ENCODE results near the gene FCHO2.

The FCHO2 gene

GRCh38 chr5:73115399-73116051, 159.7 kb downstream of the FCHO2 start:
- FAIRE-seq, result no peak

- FAIRE-seq, result no peak
These were observed 160.7 kb downstream of the FCHO2 start for GRCh38 chr5:73116506-73116905.

- no peak for FAIRE-seq
These were observed 161.4 kb downstream of the FCHO2 start for GRCh38 chr5:73117088-73117740.

- no peak for FAIRE-seq
These were observed 162.6 kb downstream of the FCHO2 start for GRCh38 chr5:73118391-73118973.

DNA sequence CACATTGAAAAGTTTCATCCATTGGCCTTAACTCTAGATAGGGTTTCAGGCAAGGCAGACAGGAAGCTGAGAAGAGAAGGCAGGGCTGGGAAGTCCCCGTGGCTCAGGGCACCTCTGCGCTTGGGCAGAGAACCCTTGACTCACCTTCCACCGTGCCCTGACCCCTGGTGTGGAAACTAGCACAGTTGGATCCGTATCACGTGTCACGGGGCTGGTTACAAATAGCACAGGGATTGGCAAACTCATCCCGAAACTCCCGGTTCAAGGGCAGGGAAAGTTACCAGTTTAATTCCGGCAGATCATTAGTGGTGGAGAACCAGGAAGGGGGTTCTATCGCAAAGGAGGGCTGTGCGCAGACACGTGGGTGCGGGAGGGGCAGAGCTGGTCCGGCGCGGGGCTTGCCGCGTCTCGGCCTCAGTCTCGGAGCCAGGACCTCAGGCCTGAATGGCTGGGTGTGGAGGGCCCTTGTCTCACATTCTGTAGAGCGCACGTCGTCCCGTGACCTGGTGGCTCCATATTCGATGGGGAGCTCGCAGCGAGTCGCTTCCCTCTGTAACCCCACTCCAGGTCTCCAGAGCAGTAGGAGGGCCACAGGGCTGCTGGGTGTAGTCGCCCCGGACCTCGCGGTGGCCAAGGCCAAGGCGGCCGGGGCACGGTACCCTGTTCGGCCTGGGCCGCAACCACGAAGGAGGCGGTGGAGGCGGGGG, 163.8 kb downstream of the FCHO2 start:
- no peak for FAIRE-seq

- no peak for FAIRE-seq
These were observed 164.6 kb downstream of the FCHO2 start, which contains the start of gene TMEM171 for GRCh38 chr5:73120222-73121118. Gene TMEM171, plus strand, starts transcription at chr5:73120575. Its CDS starts 2,799 bp downstream, at chr5:73123374.

GRCh38 chr5:73121119-73121463, 165.2 kb downstream of the FCHO2 start:
- no peak for FAIRE-seq

- no peak for FAIRE-seq
These were observed 167.3 kb downstream of the FCHO2 start for GRCh38 chr5:73122875-73123810.

DNA sequence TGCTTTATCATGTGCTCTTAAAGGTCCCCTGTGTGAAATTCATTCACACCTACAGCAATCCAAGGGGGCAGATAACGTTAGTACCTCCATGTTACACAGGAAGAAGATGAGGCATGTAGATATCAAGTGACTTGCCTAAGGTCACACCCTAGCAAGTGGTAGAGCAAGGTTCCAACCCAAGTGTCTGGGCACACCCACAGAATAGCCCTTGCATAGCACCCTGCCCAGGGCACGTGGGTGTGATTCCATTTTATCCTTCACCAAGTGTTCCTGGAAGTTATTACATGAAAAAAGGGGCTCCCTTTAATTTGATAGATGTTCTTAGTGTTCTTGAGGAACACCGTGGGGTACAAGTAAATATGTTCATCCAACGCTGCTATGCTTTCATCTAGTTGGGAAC, 169.4 kb downstream of the FCHO2 start:
- no peak for FAIRE-seq

DNA sequence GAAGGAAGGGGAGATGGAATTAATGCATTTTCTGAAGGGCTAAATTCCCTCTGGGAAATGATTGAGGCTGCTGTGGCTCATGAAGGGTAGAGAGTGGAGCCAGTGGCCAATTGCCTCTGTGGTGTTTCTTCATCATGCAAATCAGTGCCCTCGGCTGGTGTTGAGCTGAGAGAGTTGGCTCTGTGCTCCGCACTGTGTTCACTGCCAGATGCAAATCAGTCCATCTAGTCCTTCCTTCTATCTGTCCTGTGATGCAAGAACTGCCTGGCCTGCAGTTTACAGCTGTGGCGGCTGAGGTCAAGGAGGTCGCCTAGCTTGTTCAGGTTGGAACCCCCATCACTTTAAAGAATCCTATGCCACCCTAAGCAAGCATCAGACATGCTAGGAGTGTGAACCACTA, 170.5 kb downstream of the FCHO2 start:
- FAIRE-seq, result no peak

DNA sequence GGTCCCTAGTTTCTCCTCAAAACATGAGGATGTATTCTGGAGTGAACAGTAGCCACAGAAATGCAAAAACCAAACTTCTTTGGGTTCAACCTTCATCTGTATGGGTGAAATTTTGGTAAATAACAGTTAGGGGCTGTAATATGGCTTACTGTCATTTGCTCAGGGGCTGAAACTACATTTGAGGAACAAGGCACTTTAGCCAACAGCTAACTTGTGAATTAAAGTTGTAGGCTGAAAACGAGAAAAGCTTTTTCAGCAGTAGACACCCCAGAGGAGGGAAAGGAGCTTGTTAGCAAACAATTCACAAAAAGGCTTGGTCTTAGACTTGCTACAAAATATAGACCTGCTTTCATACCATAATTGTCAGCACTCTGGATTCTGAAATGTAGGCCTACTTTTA, 171.1 kb downstream of the FCHO2 start:
- no peak for FAIRE-seq

DNA sequence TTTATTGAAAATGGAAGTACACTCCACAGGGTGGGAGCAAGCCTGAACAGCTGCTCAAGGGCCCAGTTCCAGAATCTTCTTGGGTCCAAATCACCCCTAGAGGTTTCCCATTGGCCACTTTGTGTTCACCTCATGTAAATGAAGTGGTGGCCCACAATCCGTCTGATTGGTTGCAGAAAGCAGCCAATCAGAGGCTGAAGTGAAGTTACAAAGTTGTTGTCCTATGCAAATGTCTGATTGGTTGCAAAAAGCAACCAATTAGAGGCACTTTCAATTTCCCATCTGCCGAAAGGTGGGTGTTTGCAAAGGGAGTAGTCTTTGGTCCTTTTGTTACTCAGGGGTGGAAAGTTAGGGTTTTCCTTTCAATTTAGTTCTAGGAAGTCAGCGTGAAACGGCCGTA, 173.3 kb downstream of the FCHO2 start:
- no peak for FAIRE-seq

- FAIRE-seq, result no peak
These were observed 175.0 kb downstream of the FCHO2 start for GRCh38 chr5:73130811-73131210.

DNA sequence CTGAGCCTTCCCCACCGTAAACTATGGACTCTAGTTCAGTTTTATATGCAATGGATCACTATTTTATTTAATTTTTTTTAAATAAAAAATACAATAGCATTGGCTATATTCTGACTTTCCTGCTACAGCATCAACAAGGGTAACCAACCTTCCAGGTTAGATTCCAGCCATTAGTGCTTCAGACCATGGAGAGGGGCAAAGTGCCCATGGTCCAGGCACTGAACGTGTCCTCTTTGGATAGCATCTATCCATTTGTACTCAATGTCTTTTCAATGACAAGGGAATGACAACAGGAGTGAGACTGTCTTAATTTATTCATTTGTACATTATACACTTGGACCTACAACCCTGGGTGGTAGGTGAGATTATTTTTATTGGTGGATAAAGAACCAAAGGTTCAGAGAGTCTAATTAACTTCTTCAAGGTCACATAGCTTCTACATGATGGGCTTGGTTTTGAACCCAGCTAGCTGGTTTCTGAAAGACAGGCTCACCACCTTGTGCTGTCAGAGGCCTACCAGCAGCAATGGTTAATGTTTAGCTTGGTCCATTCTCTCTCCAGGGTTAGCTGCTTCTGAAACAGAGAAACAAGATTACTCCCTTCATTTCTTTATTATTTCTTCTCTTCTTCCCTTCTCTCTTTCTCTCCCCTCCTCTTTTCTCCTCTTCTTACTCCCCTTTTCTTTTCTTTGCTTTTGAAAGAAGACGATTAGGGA, 176.0 kb downstream of the FCHO2 start:
- no peak for FAIRE-seq

- no peak for FAIRE-seq
These were observed 176.9 kb downstream of the FCHO2 start for GRCh38 chr5:73132759-73133158.

- FAIRE-seq, result no peak
These were observed 179.2 kb downstream of the FCHO2 start for GRCh38 chr5:73135021-73135420.

GRCh38 chr5:73135429-73136054, 179.7 kb downstream of the FCHO2 start:
- FAIRE-seq, result no peak

GRCh38 chr5:73136055-73136562, 180.3 kb downstream of the FCHO2 start:
- no peak for FAIRE-seq

DNA sequence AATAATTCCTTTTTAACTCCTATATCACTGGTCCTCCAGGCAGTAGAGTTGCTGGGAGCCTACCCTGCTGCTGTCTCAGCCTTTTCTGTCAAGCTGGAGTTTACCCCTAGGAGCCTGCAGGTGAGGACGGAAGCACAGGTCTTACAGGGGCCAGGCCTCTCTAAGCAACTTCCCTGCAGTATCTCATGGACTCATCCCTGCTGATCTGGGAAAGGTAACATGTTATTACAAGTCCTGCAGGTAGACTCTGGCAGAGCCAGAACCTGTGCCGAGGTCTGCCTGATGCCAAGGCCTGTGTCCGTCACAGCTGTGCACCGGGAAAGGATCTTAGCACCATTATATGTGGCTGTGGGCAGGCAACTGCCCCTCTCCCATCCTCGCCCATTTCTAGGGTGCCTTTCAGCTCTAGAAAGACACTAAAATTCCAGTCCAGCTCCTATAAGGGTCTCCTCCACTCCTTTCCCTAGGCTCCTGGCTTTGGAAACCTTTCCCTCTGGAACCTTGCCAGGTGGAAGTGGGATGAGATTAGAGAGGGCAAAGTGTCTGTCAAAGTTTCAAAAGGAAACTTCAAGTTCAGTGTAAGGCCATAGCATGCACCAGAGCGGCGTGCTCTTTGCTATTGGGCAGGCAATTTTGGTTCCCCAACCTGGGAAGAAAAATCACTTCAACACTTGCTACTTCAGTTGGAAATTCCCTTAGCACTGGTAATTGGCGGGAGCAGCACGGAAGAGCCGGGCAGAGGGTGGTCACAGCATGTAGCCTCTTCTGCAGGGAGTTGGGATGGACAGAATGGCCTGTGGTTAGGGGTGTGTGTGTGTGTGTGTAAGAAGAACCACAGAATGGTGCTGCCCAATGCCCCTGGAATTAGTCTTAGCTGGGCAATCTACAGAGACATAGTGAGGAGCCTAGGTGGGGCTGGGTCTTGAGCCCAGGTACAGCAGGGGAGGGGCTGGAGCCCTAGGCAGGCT, 182.0 kb downstream of the FCHO2 start:
- no peak for FAIRE-seq
